Epithelial cell of alveolus of lung (primary cell): Measurements from ENCODE around the gene LSM2. TPM values are rescaled to one million over a fixed set of nuclear protein-coding genes. Genes with fewer than 3 reads are reported as not detected.

Experiments used
- total RNA-seq: library from RNA; depleted of rRNA; stranded (reverse); fragments of >200 nt; gene quantifications from 2 replicates; pipeline ENCODE4 v1.2.1, GENCODE V29; 2015

The LSM2 gene
- 75.9 and 82.9 TPM in 2 replicates for total RNA-seq

DNA sequence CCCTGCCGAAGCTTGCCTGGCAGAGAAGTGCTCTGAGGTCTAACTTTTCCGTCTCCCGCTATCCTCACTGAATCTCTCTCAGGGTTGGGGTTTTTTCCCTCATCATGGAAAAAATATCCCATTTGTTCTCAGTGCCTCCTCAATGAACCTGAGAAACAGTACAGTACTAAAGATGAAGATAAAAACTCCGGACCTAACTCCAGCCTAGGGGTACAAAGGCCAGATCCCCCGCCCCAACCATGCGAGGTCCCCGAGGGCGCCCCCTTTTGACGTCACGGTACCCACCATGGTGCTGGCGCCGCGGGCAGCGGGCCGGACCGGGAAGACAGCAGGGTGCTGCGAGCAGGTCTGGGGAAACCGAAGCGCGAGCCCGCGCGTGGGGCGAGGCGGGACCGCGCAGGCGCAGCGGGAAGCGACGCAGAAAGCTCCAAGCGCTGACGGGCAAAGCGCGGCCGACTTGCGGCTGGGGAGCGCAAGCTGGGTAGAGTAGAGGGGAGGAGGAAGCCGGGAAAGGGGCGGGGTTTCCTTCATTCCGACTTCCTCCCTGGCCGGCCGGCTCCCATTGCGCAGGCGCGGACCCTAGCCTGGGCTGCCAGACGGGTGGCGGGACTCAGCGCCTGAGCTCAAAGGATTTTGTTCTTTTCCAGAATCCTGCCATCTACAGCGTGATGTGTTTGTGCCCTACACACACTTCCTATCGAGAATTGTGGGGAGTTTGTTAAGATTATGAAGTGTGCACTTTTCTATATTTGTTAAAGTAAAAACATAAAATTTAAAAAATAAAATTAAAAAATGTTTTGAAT, at the start of gene LSM2:
LSM2 (minus strand) TSS at position 497 of the 803 bp plus-strand sequence; CDS start at position 288, 209 bp downstream.

GRCh38 chr6:31827286-31828079, 20.7 kb upstream of the LSM2 start, which contains the start of gene HSPA1B:
Gene HSPA1B (plus strand): TSS chr6:31827738. CDS start chr6:31827951, 213 bp downstream.

DNA sequence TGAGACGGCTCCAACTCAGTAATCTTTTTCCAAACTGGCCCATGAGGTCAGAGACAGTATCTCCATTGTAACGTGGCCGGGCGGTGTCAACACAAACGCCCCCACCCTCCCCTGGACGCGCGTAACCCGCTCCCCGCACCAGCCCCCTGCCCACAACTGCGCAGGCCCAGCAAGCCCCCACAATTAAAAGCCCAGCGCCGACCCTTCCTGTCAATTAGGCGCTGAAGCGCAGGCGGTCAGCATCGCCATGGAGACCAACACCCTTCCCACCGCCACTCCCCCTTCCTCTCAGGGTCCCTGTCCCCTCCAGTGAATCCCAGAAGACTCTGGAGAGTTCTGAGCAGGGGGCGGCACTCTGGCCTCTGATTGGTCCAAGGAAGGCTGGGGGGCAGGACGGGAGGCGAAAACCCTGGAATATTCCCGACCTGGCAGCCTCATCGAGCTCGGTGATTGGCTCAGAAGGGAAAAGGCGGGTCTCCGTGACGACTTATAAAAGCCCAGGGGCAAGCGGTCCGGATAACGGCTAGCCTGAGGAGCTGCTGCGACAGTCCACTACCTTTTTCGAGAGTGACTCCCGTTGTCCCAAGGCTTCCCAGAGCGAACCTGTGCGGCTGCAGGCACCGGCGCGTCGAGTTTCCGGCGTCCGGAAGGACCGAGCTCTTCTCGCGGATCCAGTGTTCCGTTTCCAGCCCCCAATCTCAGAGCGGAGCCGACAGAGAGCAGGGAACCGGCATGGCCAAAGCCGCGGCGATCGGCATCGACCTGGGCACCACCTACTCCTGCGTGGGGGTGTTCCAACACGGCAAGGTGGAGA, 8.5 kb upstream of the LSM2 start, which contains the start of the genes HSPA1A and HSPA1L:
HSPA1A (plus strand) TSS at position 519 of the 814 bp plus-strand sequence; CDS start at position 733, 214 bp downstream.
HSPA1L (minus strand) TSS at position 259 of the 814 bp plus-strand sequence. CDS start 3,311 bp downstream, outside the sequence.

DNA sequence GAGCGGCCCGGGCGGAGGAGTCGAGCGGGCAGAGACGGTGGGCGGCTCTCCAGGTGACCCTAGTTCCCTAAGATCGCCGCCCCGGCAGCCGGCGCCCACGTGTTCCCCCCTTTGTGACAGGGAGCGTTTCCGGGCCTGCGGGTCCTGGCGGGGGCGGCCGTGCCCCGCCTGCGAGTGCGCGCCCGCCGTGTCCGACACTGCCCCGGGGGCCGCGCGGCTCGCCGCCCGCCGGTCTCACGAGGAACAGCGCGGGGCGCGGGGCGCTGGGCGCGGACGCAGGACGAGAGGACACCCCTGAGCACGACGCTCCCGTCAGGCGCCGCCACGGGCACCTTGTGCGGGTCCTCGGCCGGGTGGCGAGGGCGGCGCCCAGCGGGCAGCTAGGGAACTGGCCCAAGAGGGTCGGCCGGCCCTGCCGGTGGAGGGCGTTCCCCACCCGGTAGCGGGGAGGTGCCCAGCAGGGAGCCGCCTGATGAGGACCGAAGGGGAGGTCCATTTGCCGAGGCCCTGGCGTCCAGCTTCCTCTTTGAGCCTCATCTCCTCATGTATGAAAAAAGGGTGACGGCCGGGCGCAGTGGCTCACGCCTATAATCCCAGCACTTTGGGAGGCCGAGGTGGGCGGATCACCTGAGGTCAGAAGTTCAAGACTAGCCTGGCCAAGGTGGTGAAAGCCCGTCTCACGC, 11.0 kb downstream of the LSM2 start, which contains the start of gene VARS1:
VARS1 (minus strand) TSS at position 137 of the 683 bp plus-strand sequence. CDS start 535 bp downstream, outside the sequence.

GRCh38 chr6:31776989-31777666, 29.6 kb downstream of the LSM2 start, which contains the start of gene VWA7:
Gene VWA7 (minus strand): TSS chr6:31777328. CDS start chr6:31776779, 549 bp downstream.

GRCh38 chr6:31762356-31762755, 44.4 kb downstream of the LSM2 start, which contains the start of gene SAPCD1:
Gene SAPCD1 (plus strand): TSS chr6:31762656. CDS start chr6:31763055, 399 bp downstream.

Other genes starting within 250 kb of the LSM2 start
- gene LTA, start 234.7 kb downstream of the LSM2 start, total RNA-seq = not detected in 2 replicates
- gene TNF, start 231.4 kb downstream of the LSM2 start, total RNA-seq = not detected in 2 replicates
- gene LTB, start 224.5 kb downstream of the LSM2 start, total RNA-seq = 0.91 TPM in 1 of 2 replicates, not detected in the other
- gene LST1, start 220.7 kb downstream of the LSM2 start, total RNA-seq = 0.08 TPM in 1 of 2 replicates, not detected in the other
- gene NCR3, start 214.0 kb downstream of the LSM2 start, total RNA-seq = not detected in 2 replicates
- gene AIF1, start 191.7 kb downstream of the LSM2 start, total RNA-seq = not detected in 2 replicates
- gene PRRC2A, start 186.3 kb downstream of the LSM2 start, total RNA-seq = 80.5 and 92.3 TPM in 2 replicates
- gene BAG6, start 154.3 kb downstream of the LSM2 start, total RNA-seq = 217 and 269 TPM in 2 replicates
- 1.8 and 3.0 TPM in 2 replicates for gene APOM, start 151.1 kb downstream of the LSM2 start, total RNA-seq
- 16.0 and 18.2 TPM in 2 replicates for gene C6orf47, start 146.2 kb downstream of the LSM2 start, total RNA-seq
- gene GPANK1, start 142.0 kb downstream of the LSM2 start, total RNA-seq = 20.8 and 34.9 TPM in 2 replicates
- gene CSNK2B, start 140.9 kb downstream of the LSM2 start, total RNA-seq = 297 and 307 TPM in 2 replicates
- 0.91 and 2.1 TPM in 2 replicates for gene LY6G5B, start 137.0 kb downstream of the LSM2 start, total RNA-seq
- gene LY6G5C, start 125.9 kb downstream of the LSM2 start, total RNA-seq = 0.64 and 1.4 TPM in 2 replicates
- gene ABHD16A, start 103.6 kb downstream of the LSM2 start, total RNA-seq = 28.1 and 28.7 TPM in 2 replicates
- gene LY6G6F, start 100.1 kb downstream of the LSM2 start, total RNA-seq = not detected in 2 replicates
- not detected in 2 replicates for gene LY6G6D, start 91.6 kb downstream of the LSM2 start, total RNA-seq
- gene LY6G6C, start 85.2 kb downstream of the LSM2 start, total RNA-seq = not detected in 2 replicates
- not detected in 2 replicates for gene MPIG6B, start 83.6 kb downstream of the LSM2 start, total RNA-seq
- gene DDAH2, start 77.7 kb downstream of the LSM2 start, total RNA-seq = 41.9 and 42.4 TPM in 2 replicates
- 281 and 648 TPM in 2 replicates for gene CLIC1, start 70.4 kb downstream of the LSM2 start, total RNA-seq
- 5.0 and 10.5 TPM in 2 replicates for gene MSH5, start 67.0 kb downstream of the LSM2 start, total RNA-seq
- not detected in 2 replicates for gene SAPCD1, start 44.3 kb downstream of the LSM2 start, total RNA-seq
- gene VWA7, start 29.6 kb downstream of the LSM2 start, total RNA-seq = 0.13 TPM in 1 of 2 replicates, not detected in the other
- 44.4 and 93.2 TPM in 2 replicates for gene VARS1, start 11.2 kb downstream of the LSM2 start, total RNA-seq
- gene HSPA1L, start 8.3 kb upstream of the LSM2 start, total RNA-seq = 0.48 and 0.78 TPM in 2 replicates
- 54.6 and 130 TPM in 2 replicates for gene HSPA1A, start 8.6 kb upstream of the LSM2 start, total RNA-seq
- 56.9 and 72.9 TPM in 2 replicates for gene HSPA1B, start 20.8 kb upstream of the LSM2 start, total RNA-seq
- 47.8 and 53.7 TPM in 2 replicates for gene NEU1, start 55.9 kb upstream of the LSM2 start, total RNA-seq
- gene SLC44A4, start 72.0 kb upstream of the LSM2 start, total RNA-seq = 1.0 TPM in 1 of 2 replicates, not detected in the other
- gene EHMT2, start 90.7 kb upstream of the LSM2 start, total RNA-seq = 43.0 and 43.1 TPM in 2 replicates
- 2.0 and 2.1 TPM in 2 replicates for gene ZBTB12, start 95.1 kb upstream of the LSM2 start, total RNA-seq
- gene C2, start 120.8 kb upstream of the LSM2 start, total RNA-seq = 0.65 and 4.8 TPM in 2 replicates
- gene CFB, start 139.1 kb upstream of the LSM2 start, total RNA-seq = 5.2 and 10.7 TPM in 2 replicates
- 80.6 and 127 TPM in 2 replicates for gene NELFE, start 152.0 kb upstream of the LSM2 start, total RNA-seq
- gene SKIC2, start 152.2 kb upstream of the LSM2 start, total RNA-seq = 40.0 and 43.1 TPM in 2 replicates
- 13.3 and 24.6 TPM in 2 replicates for gene DXO, start 165.2 kb upstream of the LSM2 start, total RNA-seq
- 0.52 and 13.6 TPM in 2 replicates for gene C4A, start 175.1 kb upstream of the LSM2 start, total RNA-seq
- gene C4B, start 207.8 kb upstream of the LSM2 start, total RNA-seq = 0.39 and 9.3 TPM in 2 replicates
- gene CYP21A2, start 231.4 kb upstream of the LSM2 start, total RNA-seq = not detected in 2 replicates